Thymus (tissue), 11 donors: ENCODE data around the gene TRPT1. TPM values are rescaled to one million over a fixed set of nuclear protein-coding genes. Genes with fewer than 3 reads are reported as not detected.

Source experiments
- DNase-seq, 9 donors: peaks; one replicate each; pipeline ENCODE4 v3.0.0-alpha.2; 2013; ENCODE audit warnings: low spot score in 9 of 9, low read depth in 6 of 9, missing footprints in 1 of 9
- H3K27ac ChIP-seq, 2 donors: one replicate each; pipeline ENCODE4 v1.5.1; 2013; ENCODE audit warnings: control low read depth in 1 of 2, low read depth in 1 of 2, low read length in 1 of 2, mild to moderate bottlenecking in 1 of 2, moderate library complexity in 1 of 2
- H3K27me3 ChIP-seq, 2 donors: one replicate each; pipeline ENCODE4 v1.5.1; 2013; ENCODE audit warnings: low read length in 1 of 2; ENCODE audit not compliant: control insufficient read depth in 2 of 2, insufficient read depth in 1 of 2
- H3K36me3 ChIP-seq, 2 donors: one replicate each; pipeline ENCODE4 v1.5.1; 2013; ENCODE audit warnings: low read length in 1 of 2, mild to moderate bottlenecking in 1 of 2, moderate library complexity in 1 of 2; ENCODE audit not compliant: control insufficient read depth in 2 of 2, insufficient read depth in 2 of 2
- H3K4me1 ChIP-seq, 2 donors: one replicate each; pipeline ENCODE4 v1.5.1; 2013; ENCODE audit warnings: low read length in 2 of 2; ENCODE audit not compliant: control insufficient read depth in 2 of 2, insufficient read depth in 2 of 2
- H3K4me3 ChIP-seq, 2 donors: one replicate each; pipeline ENCODE4 v1.5.1; 2013; ENCODE audit warnings: low read length in 2 of 2, control low read depth in 1 of 2, mild to moderate bottlenecking in 1 of 2
- H3K9me3 ChIP-seq, 2 donors: one replicate each; pipeline ENCODE4 v1.5.1; 2013; ENCODE audit warnings: low read length in 1 of 2, mild to moderate bottlenecking in 1 of 2; ENCODE audit not compliant: control insufficient read depth in 2 of 2, insufficient read depth in 1 of 2
- WGBS: extraction: QIAGEN DNeasy Blood & Tissue Kit; methylation state at CpG from one replicate; pipeline ENCODE4 v1.1.7; 2013; 5-methylcytosine and 5-hydroxymethylcytosine counted together
- polyA plus RNA-seq: library from polyadenylated mRNA; stranded (reverse); fragments of 200-250 nt; gene quantifications from one replicate; pipeline ENCODE4 v1.2.3, GENCODE V29; 2013
- total RNA-seq: library from RNA; stranded (reverse); fragments of 120-200 nt; gene quantifications from one replicate; pipeline ENCODE4 v1.2.4, GENCODE V29; 2013
- donor health status: healthy.

Gene TRPT1
- total and polyA plus RNA-seq, 2 donors, result 45.1 to 66.7 TPM

DNA sequence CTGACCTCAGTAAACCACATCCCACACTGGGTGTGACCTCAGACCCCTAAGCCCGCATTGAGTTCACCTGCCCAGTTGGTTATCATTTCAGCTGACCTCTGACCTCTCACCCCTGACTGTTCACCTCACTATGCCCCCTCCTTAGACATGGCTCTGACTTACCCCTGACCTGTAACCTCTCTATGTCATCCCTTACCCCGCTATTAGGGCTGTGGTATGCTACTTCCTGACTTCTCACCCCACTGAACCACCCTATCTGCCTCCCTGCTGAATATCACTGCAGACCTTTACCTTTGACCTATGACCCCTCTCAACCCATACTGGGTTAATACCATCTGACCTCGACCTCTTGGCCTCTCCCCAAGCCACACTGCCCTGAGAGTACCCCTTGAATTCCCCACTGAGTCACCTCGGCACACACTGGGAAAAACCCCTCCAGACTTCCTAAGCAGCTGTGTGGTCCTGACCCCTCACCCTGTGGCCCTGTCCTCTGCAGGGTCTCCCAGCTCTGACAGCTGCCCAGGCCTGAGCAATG is 33.6 kb upstream of the TRPT1 start:
- 95% methylated on average over 4 of the region's 4 CpGs for WGBS
- Histone ChIP-seq H3K36me3 (peaks cover 37 to 47% of the 10 kb centered on the region in 2 donors), H3K27ac (no peak overlapping the region), H3K4me1 (no peaks in the 10 kb centered on the region), H3K4me3 (no peak overlapping the region), H3K9me3 (peaks cover 0 to 1% of the 10 kb centered on the region in 2 donors), H3K27me3 (no peaks in the 10 kb centered on the region)
- no peak for DNase-seq

DNA sequence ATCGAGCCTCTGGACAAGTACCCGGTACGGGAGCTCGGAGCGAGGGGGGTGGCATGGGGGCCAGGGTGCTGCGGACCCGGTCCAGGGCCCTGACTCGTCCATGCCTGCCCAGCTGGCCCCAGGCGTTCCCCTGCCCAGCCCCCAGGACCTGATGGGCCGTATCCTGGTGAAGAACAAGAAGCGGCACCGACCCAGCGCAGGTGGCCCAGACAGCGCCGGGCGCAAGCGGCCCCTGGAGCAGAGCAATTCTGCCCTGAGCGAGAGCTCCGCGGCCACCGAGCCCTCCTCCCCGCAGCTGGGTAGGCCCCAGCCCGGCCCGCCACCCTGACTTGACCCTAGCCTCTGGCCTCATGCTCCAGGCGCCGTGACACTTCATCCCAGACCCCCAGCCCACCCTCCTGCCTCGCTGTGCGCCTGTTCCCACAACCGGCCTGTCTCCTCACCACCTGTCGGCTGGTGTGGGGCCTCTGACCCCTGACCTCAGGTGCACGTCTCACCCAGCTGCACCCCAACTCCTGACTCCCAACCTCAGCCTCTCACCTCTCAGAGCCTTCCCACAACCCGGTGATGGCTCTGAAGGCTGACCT is 33.1 kb upstream of the TRPT1 start:
- H3K27ac ChIP-seq, result no peak overlapping the region
- WGBS, result 96% methylated on average over 32 of the region's 32 CpGs
- H3K9me3 ChIP-seq, result peaks cover 0 to 1% of the 10 kb centered on the region in 2 donors
- peaks cover 41 to 49% of the 10 kb centered on the region in 2 donors for H3K36me3 ChIP-seq
- no peak for DNase-seq
- no peaks in the 10 kb centered on the region for H3K27me3 ChIP-seq
- no peaks in the 10 kb centered on the region for H3K4me1 ChIP-seq
- no peak overlapping the region for H3K4me3 ChIP-seq

DNA sequence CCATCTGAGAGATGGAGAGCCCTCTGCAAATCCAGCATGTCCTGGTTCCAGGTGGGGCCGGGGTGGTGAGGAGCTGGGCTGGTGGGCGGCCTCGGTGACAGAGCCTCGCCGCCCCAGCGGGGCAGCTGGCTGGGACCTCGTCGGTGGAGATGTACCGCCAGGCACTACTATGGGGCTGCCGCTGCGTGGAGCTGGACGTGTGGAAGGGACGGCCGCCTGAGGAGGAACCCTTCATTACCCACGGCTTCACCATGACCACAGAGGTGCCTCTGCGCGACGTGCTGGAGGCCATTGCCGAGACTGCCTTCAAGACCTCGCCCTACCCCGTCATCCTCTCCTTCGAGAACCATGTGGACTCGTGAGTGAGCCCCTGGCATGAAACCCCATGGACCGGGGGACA is 32.4 kb upstream of the TRPT1 start:
- H3K36me3 ChIP-seq, result peaks cover 41 to 49% of the 10 kb centered on the region in 2 donors
- DNase-seq, result no peak
- 95% methylated on average over 24 of the region's 24 CpGs for WGBS

GRCh38 chr11:64256300-64256699 is 30.3 kb upstream of the TRPT1 start:
- WGBS, result 94% methylated on average over 15 of the region's 15 CpGs
- Histone ChIP-seq H3K36me3 (peaks cover 30 to 38% of the 10 kb centered on the region in 2 donors), H3K4me1 (peaks cover 4 to 15% of the 10 kb centered on the region in 2 donors), H3K9me3 (peaks cover 0 to 1% of the 10 kb centered on the region in 2 donors), H3K4me3 (no peak overlapping the region), H3K27me3 (peaks cover 0 to 4% of the 10 kb centered on the region in 2 donors), H3K27ac (no peak overlapping the region)
- no peak for DNase-seq

More for the DNA sequence above, 32.4 kb upstream of the TRPT1 start:
- Histone ChIP-seq H3K27ac (no peak overlapping the region), H3K9me3 (peaks cover 0 to 1% of the 10 kb centered on the region in 2 donors), H3K27me3 (no peaks in the 10 kb centered on the region), H3K4me3 (no peak overlapping the region), H3K4me1 (no peaks in the 10 kb centered on the region)

GRCh38 chr11:64255135-64256128 is 29.4 kb upstream of the TRPT1 start:
- Histone ChIP-seq H3K36me3 (peaks cover 30 to 35% of the 10 kb centered on the region in 2 donors), H3K27ac (no peak overlapping the region), H3K27me3 (peaks cover 0 to 12% of the 10 kb centered on the region in 2 donors)

DNA sequence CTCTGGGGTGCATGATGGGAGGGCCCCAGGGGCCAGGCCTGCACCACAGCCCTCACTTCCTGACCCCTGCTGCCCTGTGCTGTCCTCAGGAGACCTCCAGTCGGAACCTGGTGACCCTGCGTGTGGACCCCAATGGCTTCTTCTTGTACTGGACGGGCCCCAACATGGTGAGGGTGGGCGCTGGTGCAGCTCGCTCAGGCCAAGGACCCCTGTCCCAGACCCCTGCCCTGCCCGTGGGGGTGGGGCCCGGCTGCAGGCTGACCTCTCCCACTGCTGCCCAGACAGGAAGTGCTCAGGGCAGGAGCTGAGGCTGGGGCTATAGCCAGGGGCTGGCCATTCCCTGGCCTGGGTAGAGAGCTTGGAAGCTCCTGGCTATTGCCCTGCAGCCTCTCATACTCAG is 28.3 kb upstream of the TRPT1 start:
- peaks cover 0 to 8% of the 10 kb centered on the region in 2 donors for H3K9me3 ChIP-seq
- peaks cover 25 to 32% of the 10 kb centered on the region in 2 donors for H3K36me3 ChIP-seq
- no peak overlapping the region for H3K27ac ChIP-seq
- WGBS, result 98% methylated on average over 7 of the region's 7 CpGs
- peaks cover 12 to 34% of the 10 kb centered on the region in 2 donors for H3K4me1 ChIP-seq
- DNase-seq, result no peak
- no peak overlapping the region for H3K4me3 ChIP-seq
- H3K27me3 ChIP-seq, result peaks cover 0 to 16% of the 10 kb centered on the region in 2 donors

More at GRCh38 chr11:64255135-64256128, 29.4 kb upstream of the TRPT1 start:
- Histone ChIP-seq H3K4me1 (peaks cover 10 to 23% of the 10 kb centered on the region in 2 donors), H3K9me3 (peaks cover 1 to 4% of the 10 kb centered on the region in 2 donors), H3K4me3 (no peak overlapping the region)
- WGBS, result 97% methylated on average over 35 of the region's 35 CpGs
- DNase-seq, result no peak

GRCh38 chr11:64253481-64253880 is 27.5 kb upstream of the TRPT1 start:
- 90% methylated on average over 5 of the region's 5 CpGs for WGBS
- peaks cover 12 to 37% of the 10 kb centered on the region in 2 donors for H3K4me1 ChIP-seq
- no peak overlapping the region for H3K27ac ChIP-seq
- peaks cover 17 to 26% of the 10 kb centered on the region in 2 donors for H3K36me3 ChIP-seq
- H3K4me3 ChIP-seq, result no peak overlapping the region
- H3K27me3 ChIP-seq, result peaks cover 0 to 18% of the 10 kb centered on the region in 2 donors
- no peak for DNase-seq
- H3K9me3 ChIP-seq, result peaks cover 0 to 8% of the 10 kb centered on the region in 2 donors

DNA sequence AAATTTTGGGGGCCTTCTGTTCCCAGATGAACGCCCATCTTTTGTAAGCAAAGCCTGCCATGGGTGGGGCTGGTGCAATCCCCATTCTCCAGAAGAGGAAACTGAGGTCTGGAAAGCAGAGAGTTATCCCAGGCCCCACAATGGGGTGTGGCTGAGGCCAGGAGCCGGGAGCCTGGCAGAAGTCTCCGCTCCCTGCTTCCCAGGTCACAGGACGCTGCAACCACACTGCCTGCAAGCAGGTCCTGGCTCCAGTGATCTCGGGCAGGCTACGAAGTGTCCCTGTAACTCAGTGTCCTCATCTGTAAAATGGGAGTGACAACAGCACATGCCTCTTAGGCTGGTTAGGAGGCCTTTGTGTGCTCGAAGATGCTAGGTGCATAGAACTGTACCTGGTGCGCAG is 27.1 kb upstream of the TRPT1 start:
- 87% methylated on average over 8 of the region's 8 CpGs for WGBS
- no peak for DNase-seq

More for the DNA sequence above, 27.1 kb upstream of the TRPT1 start:
- peaks cover 2 to 22% of the 10 kb centered on the region in 2 donors for H3K27me3 ChIP-seq
- H3K4me1 ChIP-seq, result peaks cover 12 to 37% of the 10 kb centered on the region in 2 donors
- peaks cover 16 to 23% of the 10 kb centered on the region in 2 donors for H3K36me3 ChIP-seq
- no peak overlapping the region for H3K4me3 ChIP-seq
- peaks cover 0 to 8% of the 10 kb centered on the region in 2 donors for H3K9me3 ChIP-seq
- H3K27ac ChIP-seq, result no peak overlapping the region
